Fibroblast of peridontal ligament (primary cell): ENCODE results near the gene RPS4Y2.

ENCODE experiments used
- DNase-seq: peaks from one replicate; pipeline ENCODE4 v3.0.0-alpha.2; 2010; ENCODE audit errors: extremely low read depth

RPS4Y2 gene

DNA sequence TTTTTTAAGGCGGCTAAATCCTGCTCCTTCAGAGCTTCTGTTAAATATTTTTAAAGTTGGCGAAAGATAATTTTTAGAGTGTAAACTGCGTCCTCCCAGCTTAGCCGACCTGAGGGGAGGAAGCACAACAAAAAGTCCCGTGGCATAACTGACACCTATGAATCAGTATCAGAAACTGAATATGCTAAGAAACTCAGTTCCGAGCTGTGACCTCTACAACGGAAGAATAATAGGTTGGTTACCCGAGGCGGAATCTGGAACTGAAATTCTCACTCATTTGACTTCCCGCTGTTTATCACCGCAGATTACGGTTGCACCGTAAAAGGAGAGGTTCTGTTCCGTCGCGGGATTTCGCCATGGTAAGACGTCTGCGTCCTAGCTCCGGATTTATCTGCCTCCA, at the start of gene RPS4Y2:
RPS4Y2 (plus strand) TSS at position 301 of the 400 bp plus-strand sequence; CDS start at position 357, 56 bp downstream.
- DNase-seq: no peak

DNA sequence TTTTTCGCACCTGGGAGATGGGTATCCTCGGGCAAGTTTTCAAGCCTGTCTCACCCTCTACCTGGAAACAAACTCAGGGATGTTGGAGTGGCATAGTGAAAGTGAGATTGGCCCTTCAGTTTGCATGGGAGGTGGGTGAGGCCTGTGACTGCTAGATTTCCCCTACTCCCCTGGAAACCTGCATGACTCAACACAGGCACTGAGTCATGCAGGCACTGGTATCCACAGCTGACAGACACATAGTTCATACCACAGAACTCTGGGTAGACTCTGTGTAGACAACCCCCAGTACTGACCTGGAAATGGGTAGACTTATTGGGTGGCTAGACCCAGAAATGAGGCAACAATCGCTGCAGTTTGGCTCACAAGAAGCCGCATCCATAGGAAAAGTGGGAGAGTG, 41.5 kb upstream of the RPS4Y2 start:
- DNase-seq: no peak

DNA sequence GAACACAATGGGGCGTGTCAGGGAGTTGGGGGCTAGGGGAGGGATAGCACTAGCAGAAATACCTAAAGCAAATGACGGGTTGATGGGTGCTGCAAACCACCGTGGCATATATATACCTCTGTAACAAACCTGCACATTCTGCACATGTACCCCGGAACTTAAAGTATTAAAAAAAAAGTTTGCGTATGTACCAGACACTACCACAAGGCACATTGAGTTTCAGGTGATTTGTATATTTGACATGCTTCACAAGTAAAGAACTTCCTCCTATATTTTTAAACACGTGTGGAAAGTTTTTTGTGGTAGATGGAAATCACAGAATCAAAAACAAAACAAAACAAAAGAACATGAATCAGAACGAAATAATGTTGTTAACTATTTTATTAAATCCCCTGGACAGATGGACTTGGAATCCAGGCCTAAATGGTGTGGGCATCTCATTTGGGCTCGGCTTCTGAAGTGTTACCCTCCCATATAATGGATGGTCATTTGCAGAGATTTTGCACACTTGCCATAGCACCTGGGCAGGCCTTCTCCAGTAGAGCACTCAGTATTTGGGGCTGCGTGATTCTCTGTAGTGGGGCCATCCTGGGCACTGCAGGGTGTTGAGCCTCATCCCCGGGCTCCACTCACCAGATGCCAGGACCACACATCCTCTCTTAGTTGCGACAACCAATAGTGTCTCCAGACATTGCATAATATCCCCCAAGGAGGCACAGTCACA, 29.6 kb upstream of the RPS4Y2 start:
- DNase-seq: no peak

DNA sequence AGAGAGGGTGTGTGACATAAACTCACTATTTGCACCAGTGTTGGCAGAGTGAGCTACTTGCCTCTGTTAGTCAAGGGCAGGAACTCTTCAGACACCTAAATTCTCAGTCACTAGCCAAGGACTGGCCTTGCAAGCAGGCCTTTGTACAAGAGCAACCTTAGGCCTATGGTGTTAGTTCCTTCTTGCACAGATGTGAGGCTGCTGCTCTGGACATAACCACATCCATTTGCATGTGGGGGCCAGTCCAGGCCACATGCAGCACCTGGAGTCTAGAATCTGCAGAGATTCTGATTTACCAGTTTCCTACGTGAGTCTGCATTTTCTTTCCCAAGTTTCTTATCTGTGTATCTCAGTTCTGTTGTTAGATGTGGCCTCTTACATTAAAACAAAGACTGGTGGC, 20.7 kb upstream of the RPS4Y2 start:
- no peak for DNase-seq

DNA sequence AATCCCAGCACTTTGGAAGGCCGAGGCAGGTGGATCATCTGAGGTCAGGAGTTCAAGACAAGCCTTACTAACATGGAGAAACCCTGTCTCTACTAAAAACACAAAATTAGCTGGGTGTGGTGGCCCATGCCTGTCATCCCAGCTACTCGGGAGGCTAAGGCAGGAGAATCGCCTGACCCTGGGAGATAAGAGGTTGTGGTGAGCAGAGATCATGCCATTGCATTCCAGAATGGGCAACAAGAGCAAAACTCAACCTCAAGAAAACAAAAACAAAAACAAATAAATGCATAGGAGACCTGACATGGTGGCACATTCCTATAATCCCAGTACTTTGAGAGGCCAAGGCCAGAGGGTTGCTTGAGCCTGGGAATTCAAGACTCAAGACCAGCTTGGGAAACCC, 16.1 kb upstream of the RPS4Y2 start:
- DNase-seq: no peak

DNA sequence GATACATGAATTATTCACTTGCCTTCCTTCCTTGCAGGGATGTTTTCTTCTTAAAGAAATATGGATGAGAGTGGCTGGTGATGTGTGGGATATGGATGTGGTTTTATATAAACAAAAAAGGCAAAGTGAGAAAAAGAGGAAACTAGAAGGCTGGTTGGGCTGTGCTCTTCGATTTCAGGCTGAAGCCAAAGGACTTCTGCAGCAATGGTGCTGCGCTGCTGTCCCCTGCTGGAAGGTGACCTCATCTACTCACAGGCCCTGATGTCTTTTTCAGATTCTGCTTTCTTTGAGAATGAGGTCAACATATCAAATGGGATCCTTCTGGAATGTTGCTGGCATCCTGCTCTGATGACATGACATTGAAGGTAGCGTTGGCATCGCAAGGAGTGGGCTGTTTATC, 15.3 kb upstream of the RPS4Y2 start:
- peak; percentile 0 for DNase-seq

DNA sequence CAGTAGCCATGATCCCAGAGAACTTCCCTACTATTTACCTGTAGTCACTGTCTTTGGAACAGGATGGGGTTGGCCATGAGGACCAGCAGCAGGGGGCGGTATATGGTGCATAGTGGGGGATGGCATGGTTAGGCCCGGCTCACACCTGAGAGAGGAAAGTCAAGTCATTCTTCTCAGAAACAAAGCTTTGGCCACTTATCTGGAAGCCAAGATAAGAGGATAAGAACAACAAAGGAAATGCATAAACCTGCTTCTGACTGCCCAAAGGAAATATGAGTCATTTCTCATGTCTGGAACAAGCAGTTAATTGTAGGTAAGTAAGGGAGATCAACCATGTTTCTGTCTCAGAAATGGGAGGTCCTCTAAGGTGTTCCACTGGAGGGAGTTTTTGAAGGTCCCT, 10.8 kb upstream of the RPS4Y2 start:
- DNase-seq: no peak

DNA sequence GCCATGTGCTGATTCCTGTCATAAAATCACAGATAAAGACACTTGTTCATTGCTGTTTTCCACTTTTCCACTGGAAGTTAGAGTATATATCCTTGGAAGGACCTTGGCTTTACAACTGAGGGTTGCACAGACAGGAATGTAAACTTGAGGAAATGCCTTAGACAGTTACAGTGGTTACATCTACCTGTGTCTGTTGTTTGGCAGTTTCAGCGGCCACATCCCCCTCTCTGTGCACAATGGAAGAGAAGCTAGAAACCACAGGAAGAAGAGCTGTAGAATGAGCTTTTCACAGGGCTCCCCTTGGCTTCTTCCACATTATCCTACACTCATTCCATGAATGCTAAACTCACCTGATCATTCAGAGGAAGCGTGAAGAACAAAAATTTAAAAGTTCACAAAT, 9.0 kb upstream of the RPS4Y2 start:
- DNase-seq: no peak

DNA sequence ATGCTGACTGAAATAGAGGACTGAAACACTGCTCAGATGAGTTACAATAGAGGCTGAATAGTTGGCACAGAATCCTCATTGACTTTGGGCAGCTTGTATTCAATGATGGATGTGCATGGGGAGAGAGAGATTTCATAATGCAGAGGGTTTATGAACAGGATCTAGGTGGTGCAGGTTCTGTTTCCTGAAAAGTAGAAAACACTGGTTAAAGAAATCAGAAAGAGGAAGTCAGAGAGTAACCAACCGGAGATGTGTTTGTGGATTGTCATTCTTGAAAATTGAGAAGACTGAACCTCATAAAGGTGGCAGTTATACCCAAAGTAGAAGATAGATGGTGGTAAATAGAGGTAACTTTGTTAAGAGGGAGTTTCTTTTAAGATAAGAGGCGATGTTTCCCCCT, 8.0 kb downstream of the RPS4Y2 start:
- no peak for DNase-seq

DNA sequence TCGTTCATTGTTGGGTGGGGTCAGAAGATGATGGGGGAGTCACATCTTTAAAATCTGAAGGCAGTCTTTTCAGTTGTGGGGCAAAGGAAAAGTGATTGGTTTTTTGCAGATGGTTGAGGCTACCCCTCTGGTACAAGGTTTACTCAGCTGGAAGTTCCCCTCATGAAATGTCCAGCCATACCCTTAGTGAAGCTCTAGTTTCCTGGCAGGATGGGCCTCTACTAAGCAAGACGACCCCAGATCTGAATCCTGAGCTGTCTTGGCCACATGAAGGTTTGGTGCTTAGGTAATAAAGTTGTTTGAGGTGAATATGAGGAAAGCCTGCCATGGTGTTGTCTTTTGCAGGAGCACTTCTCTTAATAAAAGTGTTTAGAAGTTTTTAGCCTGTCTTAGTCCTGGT, 9.2 kb downstream of the RPS4Y2 start:
- no peak for DNase-seq

DNA sequence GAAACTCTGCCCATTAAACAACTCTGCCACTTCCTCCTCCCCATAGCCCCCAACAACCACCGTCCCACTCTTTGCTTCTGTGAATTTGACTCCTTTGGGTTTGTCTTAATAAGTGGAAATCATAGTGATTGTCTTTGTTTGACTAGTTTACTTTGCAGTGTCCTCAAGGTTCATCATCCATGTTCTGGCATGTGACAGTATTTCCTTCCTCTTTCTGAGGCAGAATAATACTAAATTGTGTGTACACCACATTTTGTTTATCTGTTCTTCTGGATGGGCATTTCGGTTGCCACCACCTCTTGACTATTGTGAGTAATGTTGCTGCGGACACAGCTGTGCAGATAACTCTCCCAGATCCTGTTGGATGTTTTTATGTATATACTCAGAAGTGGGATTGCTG, 14.8 kb downstream of the RPS4Y2 start:
- DNase-seq: no peak

DNA sequence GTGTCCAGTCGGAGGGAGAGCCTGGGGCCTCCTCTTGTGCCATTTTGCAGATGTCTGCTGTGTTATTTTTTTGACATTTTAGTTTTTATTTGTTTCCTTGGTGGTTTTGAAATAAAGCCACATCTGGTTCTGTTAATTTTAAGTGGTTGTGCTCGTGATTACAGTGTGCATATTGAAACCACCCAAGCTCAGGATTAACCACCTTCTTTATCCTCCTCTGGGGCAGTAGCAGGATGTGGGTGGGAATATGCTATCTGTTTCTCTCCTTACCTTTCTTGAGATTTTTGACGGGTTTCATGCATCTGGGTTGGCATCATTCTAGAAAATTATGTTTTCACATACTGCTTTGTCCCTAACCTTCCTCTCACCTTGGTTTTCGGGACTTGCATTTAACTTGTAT, 20.2 kb downstream of the RPS4Y2 start:
- no peak for DNase-seq

DNA sequence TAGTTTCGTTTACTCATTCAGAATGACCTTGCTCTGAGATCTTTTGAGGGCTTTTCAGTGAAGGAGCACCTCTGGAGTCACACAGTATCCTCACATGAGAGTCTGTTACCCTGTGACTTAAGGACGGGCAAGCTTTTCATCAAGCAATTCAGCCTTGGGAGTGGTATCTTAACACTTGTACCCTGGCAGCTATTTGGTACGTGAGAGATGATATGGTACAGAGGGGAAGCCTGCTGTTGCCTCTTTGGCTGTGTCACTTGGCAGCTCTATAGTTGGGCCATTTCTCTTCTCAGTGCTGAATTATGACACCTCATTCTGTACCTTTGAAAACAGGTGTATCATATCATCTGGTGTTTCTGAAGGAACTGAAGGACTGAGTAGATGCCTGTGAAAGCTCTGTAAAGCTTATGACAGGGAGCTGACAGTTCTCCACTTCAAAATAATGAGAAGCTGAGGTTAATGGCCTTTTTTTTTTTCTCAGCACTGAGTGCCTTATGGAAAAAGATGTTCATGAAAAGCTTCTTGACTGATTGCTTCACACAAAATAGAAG, 24.3 kb downstream of the RPS4Y2 start:
- DNase-seq: no peak

DNA sequence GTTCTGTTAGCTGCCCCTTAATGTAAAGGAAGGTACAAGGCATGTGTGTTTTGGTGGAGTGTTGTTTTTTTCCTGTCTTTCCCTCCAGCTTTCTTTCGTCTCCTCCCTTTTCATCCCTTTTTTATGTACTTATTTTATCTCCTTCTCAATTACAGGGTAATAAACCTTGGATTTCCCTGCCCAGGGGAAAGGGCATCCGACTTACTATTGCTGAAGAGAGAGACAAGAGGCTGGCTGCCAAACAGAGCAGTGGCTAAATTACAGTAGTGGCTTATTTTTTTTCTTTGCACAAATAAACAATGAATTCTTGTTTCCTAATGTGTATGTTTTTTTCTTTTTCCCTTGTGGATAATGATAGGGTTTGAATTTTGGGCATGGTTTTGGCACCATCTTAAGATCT, 24.9 kb downstream of the RPS4Y2 start:
- DNase-seq: no peak

DNA sequence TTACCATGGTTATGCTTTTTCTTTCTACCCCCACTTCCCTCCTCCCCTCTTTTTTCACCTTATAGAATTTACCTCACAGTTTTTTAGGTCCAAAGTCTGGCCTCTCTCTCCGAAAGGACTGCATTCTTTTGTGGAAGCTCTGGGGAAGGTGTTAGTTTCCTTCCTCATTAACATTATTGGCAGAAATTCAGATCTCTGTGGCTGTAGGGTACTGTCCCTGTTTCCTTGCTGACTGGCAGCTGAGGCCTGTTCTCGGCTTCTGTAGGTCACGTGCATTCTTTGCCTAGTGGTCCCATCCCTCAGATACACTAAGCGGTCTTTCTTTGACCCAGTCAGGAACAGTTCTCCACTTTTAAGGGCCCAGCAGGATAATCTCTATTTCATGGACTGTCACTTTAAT, 25.5 kb downstream of the RPS4Y2 start:
- no peak for DNase-seq

DNA sequence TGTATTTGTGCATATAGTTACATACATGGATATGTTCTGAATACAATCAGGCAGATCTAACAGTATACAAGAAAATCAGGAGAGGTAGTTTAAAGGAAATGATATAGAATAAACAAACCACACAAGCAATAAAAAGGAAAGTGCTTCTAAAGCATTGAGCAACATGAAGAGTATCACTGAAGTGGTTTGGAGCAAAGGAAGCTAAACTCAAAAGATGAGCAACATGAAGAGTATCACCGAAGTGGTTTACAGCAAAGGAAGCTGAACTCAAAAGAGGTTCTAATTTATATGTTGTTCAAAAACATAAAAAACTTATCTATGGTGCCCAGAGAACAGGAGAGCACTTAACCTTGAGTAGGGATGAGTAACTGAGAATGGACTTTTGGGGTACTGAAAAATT, 29.1 kb downstream of the RPS4Y2 start:
- DNase-seq: no peak

DNA sequence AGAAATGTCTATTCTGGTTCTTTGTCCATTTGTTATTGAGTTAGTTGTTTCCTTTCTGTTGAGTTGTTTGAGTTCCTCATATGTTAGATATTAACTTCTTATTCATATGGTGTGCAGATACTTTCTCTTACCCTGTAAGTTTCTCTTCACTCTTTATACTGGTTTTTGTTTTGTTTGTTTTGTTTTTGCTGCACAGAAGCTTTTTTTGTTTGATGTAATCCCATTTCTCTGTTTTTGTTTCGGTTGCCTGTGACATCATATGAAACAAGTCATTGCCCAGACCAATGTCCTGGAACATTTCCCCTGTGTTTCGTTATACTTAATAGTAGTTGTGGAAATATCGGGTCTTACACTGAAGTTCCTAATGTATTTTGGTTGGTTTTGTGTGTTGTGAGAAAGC, 31.2 kb downstream of the RPS4Y2 start:
- DNase-seq: no peak

DNA sequence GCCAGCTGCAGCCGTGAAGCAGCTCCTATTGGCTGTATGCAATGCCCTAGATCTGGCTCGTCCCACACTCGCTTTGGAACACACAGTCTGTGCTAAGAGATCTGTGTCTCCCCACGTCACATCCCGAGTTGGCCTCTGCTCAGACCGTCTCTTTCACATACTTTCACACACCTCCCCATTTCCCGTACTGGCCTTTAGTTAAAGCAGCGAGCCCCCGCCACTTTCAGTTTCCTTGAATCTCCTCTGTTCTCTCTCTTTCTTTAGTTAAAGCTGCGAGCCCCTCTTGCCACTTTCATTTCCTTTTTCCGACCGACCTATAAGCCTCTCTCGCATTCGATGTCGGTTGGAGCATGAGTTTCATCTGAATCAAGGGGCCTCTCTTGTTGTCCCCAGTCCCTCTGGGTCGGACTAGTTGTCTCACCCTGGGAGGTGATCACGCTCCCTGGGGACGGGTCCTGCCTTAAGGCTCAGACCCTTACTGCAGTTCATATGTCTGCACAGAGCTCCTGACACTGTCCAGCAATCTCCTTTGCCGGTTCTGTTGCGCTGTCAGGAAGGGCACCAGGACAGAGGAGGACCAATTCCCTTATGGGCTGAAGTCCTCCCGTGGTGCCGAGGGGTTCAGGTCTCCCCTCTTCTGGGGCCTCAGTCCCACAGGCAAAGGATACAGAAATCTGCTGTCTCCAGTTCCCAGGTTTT, 42.6 kb downstream of the RPS4Y2 start:
- DNase-seq: no peak

DNA sequence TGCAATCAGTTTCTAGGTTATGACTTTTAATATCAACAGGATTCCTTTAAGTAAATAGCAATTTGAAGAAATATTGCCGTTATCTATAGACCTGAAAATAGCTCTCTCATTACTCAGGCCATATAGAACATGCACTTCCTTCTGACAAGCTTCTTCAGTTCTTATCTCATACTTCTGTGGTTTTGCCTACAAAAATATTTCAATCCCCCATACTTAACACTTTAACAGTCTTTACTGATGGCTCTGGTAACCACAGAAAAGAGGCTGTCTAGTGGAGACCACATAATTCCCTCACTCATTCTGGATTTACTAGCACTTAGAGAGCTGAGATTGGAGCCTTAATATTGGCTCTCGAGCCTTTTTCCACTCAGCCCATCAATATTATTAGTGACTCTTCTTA, 46.8 kb downstream of the RPS4Y2 start:
- no peak for DNase-seq

DNA sequence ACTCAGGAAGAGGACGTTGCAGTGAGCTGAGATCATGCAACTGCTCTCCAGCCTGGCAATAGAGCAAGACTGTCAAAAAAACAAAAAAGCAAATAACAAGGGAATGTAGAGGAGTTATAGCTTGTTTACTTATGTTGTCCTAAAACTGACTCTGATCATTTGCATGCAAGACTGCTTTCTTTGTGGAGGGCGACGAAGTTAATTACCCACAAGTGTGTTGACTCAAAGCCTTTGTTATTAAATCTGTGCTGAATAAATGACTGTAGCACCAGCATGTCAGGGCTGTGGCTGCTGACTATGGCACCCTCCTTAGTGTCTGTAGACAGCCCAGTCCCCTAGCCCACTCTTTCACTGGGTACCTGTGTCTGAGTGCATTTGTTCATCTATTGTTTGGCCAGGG, 50.3 kb downstream of the RPS4Y2 start:
- DNase-seq: no peak

DNA sequence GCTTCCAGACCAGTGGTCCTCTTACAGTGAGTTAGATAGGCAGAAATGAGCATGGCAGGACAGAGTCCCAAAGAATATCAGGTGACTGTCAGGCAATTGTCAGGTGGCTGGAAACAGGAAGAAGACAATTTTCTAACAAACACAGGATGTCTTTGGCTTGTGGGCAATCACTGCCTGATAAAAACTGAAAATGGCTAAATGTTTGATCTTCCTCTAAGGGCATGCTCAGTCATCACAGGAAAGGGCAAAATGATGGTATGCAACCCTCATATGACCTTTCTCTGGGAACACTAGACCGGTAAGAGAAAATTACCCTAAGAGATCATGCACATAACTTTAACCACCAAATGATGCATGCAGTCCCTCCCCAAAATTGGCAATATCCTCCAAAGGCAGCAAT, 57.6 kb downstream of the RPS4Y2 start:
- no peak for DNase-seq

DNA sequence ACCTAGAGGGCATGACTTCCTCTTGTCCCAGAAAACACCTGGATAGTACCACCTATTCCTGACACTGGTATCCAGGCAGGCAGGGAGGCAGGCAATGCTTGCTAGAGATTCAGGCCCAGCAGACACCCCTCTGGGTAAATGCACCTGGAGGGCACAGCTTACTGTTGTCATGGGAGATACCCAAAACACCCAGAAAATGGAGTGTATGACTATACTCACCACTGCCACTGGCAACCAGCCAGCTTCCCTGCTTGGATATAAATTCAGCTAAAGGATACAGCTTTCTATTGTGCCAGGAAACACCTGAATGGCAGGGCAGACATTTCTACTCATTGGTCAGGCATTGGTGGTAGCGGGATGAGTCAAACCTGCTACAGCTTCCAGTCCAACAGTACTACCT, 58.9 kb downstream of the RPS4Y2 start:
- DNase-seq: no peak

DNA sequence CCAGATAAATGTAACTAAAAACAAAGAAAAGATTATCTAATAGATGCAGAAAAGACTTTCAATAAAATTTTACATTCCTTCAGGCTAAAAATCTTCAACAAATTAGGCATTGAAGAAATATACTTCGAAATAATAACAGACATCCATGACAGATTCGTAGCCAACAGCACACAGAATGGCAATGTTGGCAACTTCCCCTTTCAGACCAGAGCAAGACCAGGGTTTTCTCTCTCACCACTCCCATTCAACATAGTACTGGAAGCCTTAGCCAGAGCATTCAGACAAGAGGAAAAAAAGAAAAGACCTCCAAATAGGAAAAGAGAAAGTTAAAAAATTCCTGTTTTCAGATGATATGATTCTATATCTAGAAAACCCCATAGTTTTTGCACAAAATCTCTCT, 61.2 kb downstream of the RPS4Y2 start:
- no peak for DNase-seq
